WTC11 (cell line): ENCODE measurements around the gene CH25H. TPM values are rescaled to one million over a fixed set of nuclear protein-coding genes. Genes with fewer than 3 reads are reported as not detected.

Experiments used
- ATAC-seq: fragments of 200-7000 bp; cut with Tn5 transposase; 2 replicates; pipeline ENCODE4 v1.10.0; 2021; ENCODE audit warnings: mild to moderate bottlenecking, moderate library complexity
- CTCF ChIA-PET: fragments of 300-600 bp; sonication (Branson Sonifier 250); formaldehyde crosslinking; loops from one replicate; lab custom pipeline; 2021; ENCODE audit warnings: antibody characterized with exemption; lab: Charles Lee
- POLR2A ChIA-PET: fragments of 350-600 bp; sonication (Branson Sonifier 250); formaldehyde crosslinking; loops from one replicate; lab custom pipeline; 2021; ENCODE audit warnings: antibody characterized with exemption; lab: Charles Lee
- DNase-seq: peaks from one replicate; pipeline ENCODE4 v3.0.0; 2021; ENCODE audit warnings: low spot score
- H3K27ac Mint-ChIP-seq: 2 replicates; pipeline ENCODE4 v1.8.0; 2021; ENCODE audit warnings: mixed read lengths
- H3K27me3 Mint-ChIP-seq: 2 replicates; pipeline ENCODE4 v1.8.0; 2021; ENCODE audit warnings: low read depth, mild to moderate bottlenecking, moderate library complexity, mixed read lengths
- H3K36me3 Mint-ChIP-seq: 2 replicates; pipeline ENCODE4 v1.8.0; 2021; ENCODE audit warnings: mixed read lengths
- H3K4me1 Mint-ChIP-seq: 2 replicates; pipeline ENCODE4 v1.8.0; 2022; ENCODE audit warnings: mixed read lengths
- H3K4me3 Mint-ChIP-seq: 2 replicates; pipeline ENCODE4 v1.8.0; 2021; ENCODE audit warnings: mild to moderate bottlenecking, moderate library complexity, mixed read lengths
- H3K9me3 Mint-ChIP-seq: 2 replicates; pipeline ENCODE4 v1.8.0; 2021; ENCODE audit warnings: mixed read lengths
- ARID4B ChIP-seq: sonication (generic); formaldehyde crosslinking; IDR thresholded peaks from 2 replicates; pipeline ENCODE4 v1.8.0; 2023; ENCODE audit warnings: missing genetic modification reagents, mild to moderate bottlenecking, borderline replicate concordance
- E2F1 ChIP-seq: sonication (generic); formaldehyde crosslinking; IDR thresholded peaks from 2 replicates; pipeline ENCODE4 v1.8.0; 2022; ENCODE audit warnings: mild to moderate bottlenecking, missing genetic modification reagents
- FOXJ3 ChIP-seq: sonication (generic); formaldehyde crosslinking; IDR thresholded peaks from 2 replicates; pipeline ENCODE4 v1.9.0; 2021; ENCODE audit warnings: missing genetic modification reagents, mild to moderate bottlenecking, borderline replicate concordance
- GRHL2 ChIP-seq: fragments of 250-450 bp; sonication (Bioruptor Pico); IDR thresholded peaks from 2 replicates; pipeline ENCODE4 v1.8.0; 2022; ENCODE audit warnings: mild to moderate bottlenecking, moderate library complexity; ENCODE audit not compliant: insufficient replicate concordance, severe bottlenecking
- HMGA2 ChIP-seq: fragments of 250-450 bp; sonication (Bioruptor Pico); IDR thresholded peaks from 2 replicates; pipeline ENCODE4 v1.4.0; 2021; ENCODE audit warnings: mild to moderate bottlenecking, moderate library complexity
- JAZF1 ChIP-seq: fragments of 250-450 bp; sonication (Bioruptor Pico); IDR thresholded peaks from 2 replicates; pipeline ENCODE4 v1.9.0; 2021; ENCODE audit warnings: moderate library complexity, mild to moderate bottlenecking, inconsistent platforms
- KAT7 ChIP-seq: sonication (generic); formaldehyde crosslinking; IDR thresholded peaks from 2 replicates; pipeline ENCODE4 v1.8.1; 2023; ENCODE audit warnings: missing genetic modification reagents, mild to moderate bottlenecking, borderline replicate concordance
- MLX ChIP-seq: sonication (generic); formaldehyde crosslinking; IDR thresholded peaks from 2 replicates; pipeline ENCODE4 v1.8.1; 2023; ENCODE audit warnings: mild to moderate bottlenecking, missing genetic modification reagents, moderate library complexity
- SMAD3 ChIP-seq: sonication (generic); formaldehyde crosslinking; IDR thresholded peaks from 2 replicates; pipeline ENCODE4 v1.8.0; 2022; ENCODE audit warnings: missing genetic modification reagents, mild to moderate bottlenecking, borderline replicate concordance
- ZNF281 ChIP-seq: sonication (generic); formaldehyde crosslinking; IDR thresholded peaks from 2 replicates; pipeline ENCODE4 v1.8.0; 2023; ENCODE audit warnings: mild to moderate bottlenecking, missing genetic modification reagents
- ZNF671 ChIP-seq: fragments of 250-450 bp; sonication (Bioruptor Pico); IDR thresholded peaks from 2 replicates; pipeline ENCODE4 v1.8.0; 2021; ENCODE audit warnings: mild to moderate bottlenecking
- total RNA-seq: library from RNA; stranded (reverse); gene quantifications from 3 replicates; pipeline ENCODE4 v1.2.3, GENCODE V29; 2021

The CH25H gene
- total RNA-seq, 1 experiment from 2014 or later = not detected

GRCh38 chr10:89183571-89183970 is 23.5 kb downstream of the CH25H start:
- TF ChIP-seq ZNF281 = no peak
- TF ChIP-seq E2F1 = no peak
- no peaks in the 10 kb centered on the region for H3K27me3 Mint-ChIP-seq
- peaks cover 4% of the 10 kb centered on the region for H3K9me3 Mint-ChIP-seq
- DNase-seq = no peak
- ChIA-PET POLR2A (no interaction called here), CTCF (interaction anchor here (1.8 kb wide), 1 partner anchor 154 kb away, joined by 4 read pairs; no protein-coding TSS in a partner anchor)
- no peaks in the 10 kb centered on the region for H3K36me3 Mint-ChIP-seq
- peaks cover 5% of the 10 kb centered on the region for H3K4me1 Mint-ChIP-seq
- no peak overlapping the region for H3K27ac Mint-ChIP-seq
- no peak for ATAC-seq
- H3K4me3 Mint-ChIP-seq = no peak overlapping the region

GRCh38 chr10:89182894-89183293 is 24.2 kb downstream of the CH25H start:
- ChIA-PET POLR2A (no interaction called here), CTCF (interaction anchor here (1.8 kb wide), 1 partner anchor 153 kb away, joined by 4 read pairs; no protein-coding TSS in a partner anchor)
- H3K4me3 Mint-ChIP-seq = no peak overlapping the region
- no peak overlapping the region for H3K27ac Mint-ChIP-seq
- ATAC-seq = peak; percentile 39; the same call in 1 of the 2 replicates
- H3K9me3 Mint-ChIP-seq = peaks cover 4% of the 10 kb centered on the region
- no peak for DNase-seq
- H3K4me1 Mint-ChIP-seq = peaks cover 5% of the 10 kb centered on the region
- no peaks in the 10 kb centered on the region for H3K36me3 Mint-ChIP-seq
- H3K27me3 Mint-ChIP-seq = no peaks in the 10 kb centered on the region
- TF ChIP-seq HMGA2 (CRISPR knock-in tag) (no peak), KAT7 (CRISPR knock-in tag) (no peak), SMAD3 (CRISPR knock-in tag) (no peak), ARID4B (no peak), FOXJ3 (CRISPR knock-in tag) (no peak)

GRCh38 chr10:89175816-89176215 is 31.3 kb downstream of the CH25H start:
- no peaks in the 10 kb centered on the region for H3K36me3 Mint-ChIP-seq
- CTCF ChIA-PET = no interaction called here
- no peak for ATAC-seq

More at GRCh38 chr10:89175816-89176215, 31.3 kb downstream of the CH25H start:
- H3K27me3 Mint-ChIP-seq = no peaks in the 10 kb centered on the region
- POLR2A ChIA-PET = no interaction called here
- TF ChIP-seq JAZF1 = no peak
- no peak for TF ChIP-seq GRHL2 (CRISPR knock-in tag)
- no peak for TF ChIP-seq ZNF671 (CRISPR knock-in tag)
- no peak for TF ChIP-seq MLX (CRISPR knock-in tag)
- TF ChIP-seq, all 79 proteins: peak for 0
- DNase-seq = no peak
- Mint-ChIP-seq H3K4me3 (no peak overlapping the region), H3K27ac (no peak overlapping the region), H3K4me1 (peaks cover 18% of the 10 kb centered on the region), H3K9me3 (peaks cover 1% of the 10 kb centered on the region)
